HepG2 (cell line): ENCODE results near the gene C9orf43. TPM values are rescaled to one million over a fixed set of nuclear protein-coding genes. Genes with fewer than 3 reads are reported as not detected.

ENCODE experiments used
- ATAC-seq: fragments of 200-7000 bp; cut with Tn5 transposase; 3 replicates; pipeline ENCODE4 v1.9.1; 2020; ENCODE audit warnings: mild to moderate bottlenecking, moderate library complexity
- BruUV-seq: library from RNA; stranded (reverse); fragments of 400-500 nt; replicated peaks from 2 replicates; lab custom pipeline; 2021; lab: Mats Ljungman, UMichigan
- CTCF ChIA-PET: fragments of 300-600 bp; formaldehyde crosslinking; extraction: SDS; loops from one replicate; lab custom pipeline; 2021; ENCODE audit warnings: low total read pairs, inconsistent platforms, low intra/inter-chr PET ratio; lab: Yijun Ruan, JAX
- POLR2A ChIA-PET: fragments of 350-600 bp; sonication (Branson Sonifier 250); formaldehyde crosslinking; loops from one replicate; lab custom pipeline; 2020; ENCODE audit warnings: antibody characterized with exemption, inconsistent platforms; lab: Yijun Ruan, JAX
- DNase-seq: peaks from one replicate; pipeline ENCODE4 v3.0.0-alpha.2; 2015; ENCODE audit warnings: low spot score
- FAIRE-seq: peaks from 3 replicates; lab custom pipeline; 2011; peaks lifted over from hg19 to GRCh38; lab: Jason Lieb, UNC
- H2AFZ ChIP-seq: one replicate; pipeline ENCODE4 v1.6.1; 2011; ENCODE audit warnings: low read length, inconsistent platforms
- H3K27ac ChIP-seq: fragments of 300-600 bp; 3 replicates; pipeline ENCODE4 v1.8.0; 2011; ENCODE audit warnings: mixed run types, mild to moderate bottlenecking, mixed read lengths, low read length, inconsistent platforms; ENCODE audit not compliant: insufficient read depth; ENCODE audit errors: extremely low read length
- H3K27me3 ChIP-seq, 2 experiments: fragments of 200-600 bp in 1 of 2; 2 replicates in 1 of 2; 3 replicates in 1 of 2; pipeline versions ENCODE4 v1.6.0 to v1.8.0; 2011; ENCODE audit warnings: low read length in 2 of 2, mild to moderate bottlenecking in 2 of 2, moderate library complexity in 2 of 2, inconsistent platforms in 1 of 2; ENCODE audit not compliant: insufficient read depth in 2 of 2, control insufficient read depth in 1 of 2
- H3K36me3 ChIP-seq, 2 experiments: fragments of 200-600 bp in 1 of 2; replicated peaks in 1 of 2; 2 replicates in 1 of 2; 3 replicates in 1 of 2; pipeline versions ENCODE4 v1.5.1 to v1.8.0; 2011; ENCODE audit warnings: low read length in 2 of 2, inconsistent platforms in 1 of 2; ENCODE audit not compliant: insufficient read depth in 2 of 2, control insufficient read depth in 1 of 2
- H3K4me1 ChIP-seq: 2 replicates; pipeline ENCODE4 v1.5.1; 2012; ENCODE audit warnings: low read length, inconsistent platforms; ENCODE audit not compliant: insufficient read depth
- H3K4me2 ChIP-seq: 2 replicates; pipeline ENCODE4 v1.6.0; 2011; ENCODE audit warnings: low read depth, low read length, inconsistent platforms
- H3K4me3 ChIP-seq, 3 experiments: fragments of 200-600 bp in 1 of 3; sonication (generic), shearing (Covaris generic) in 1 of 3; replicated peaks in 1 of 3; 2 replicates each; pipeline ENCODE4 v1.5.1; 2011 to 2016; ENCODE audit warnings: low read length in 3 of 3, inconsistent platforms in 2 of 3, low read depth in 2 of 3, mild to moderate bottlenecking in 2 of 3, control low read depth in 1 of 3, mixed read lengths in 1 of 3; ENCODE audit not compliant: insufficient read depth in 1 of 3
- H3K79me2 ChIP-seq: one replicate; pipeline ENCODE4 v1.6.1; 2011; ENCODE audit warnings: low read length, inconsistent platforms; ENCODE audit not compliant: insufficient read depth
- H3K9ac ChIP-seq: 2 replicates; pipeline ENCODE4 v1.6.0; 2011; ENCODE audit warnings: mild to moderate bottlenecking, low read depth, low read length, inconsistent platforms; ENCODE audit not compliant: insufficient read depth
- H3K9me3 ChIP-seq: 2 replicates; pipeline ENCODE4 v1.5.1; 2012; ENCODE audit warnings: mild to moderate bottlenecking, low read length
- H4K20me1 ChIP-seq: 2 replicates; pipeline ENCODE4 v1.6.0; 2011; ENCODE audit warnings: inconsistent platforms, mild to moderate bottlenecking, low read length, moderate library complexity; ENCODE audit not compliant: insufficient read depth
- CREB1 ChIP-seq, 2 experiments: fragments of 450-650 bp in 1 of 2; IDR thresholded peaks; 2 replicates each; pipeline ENCODE4 v1.6.1; 2016 to 2017; ENCODE audit warnings: control low read depth in 1 of 2, mild to moderate bottlenecking in 1 of 2, missing compliant biosample characterization in 1 of 2, missing genetic modification characterization in 1 of 2
- FOXO4 ChIP-seq: sonication (generic); formaldehyde crosslinking; conservative IDR thresholded peaks from 2 replicates; pipeline ENCODE4 v1.8.1; 2023; ENCODE audit warnings: missing genetic modification reagents
- LBX2 ChIP-seq: sonication (generic); formaldehyde crosslinking; IDR thresholded peaks from 2 replicates; pipeline ENCODE4 v1.5.0; 2020; ENCODE audit warnings: missing genetic modification reagents, mild to moderate bottlenecking, borderline replicate concordance
- NFYB ChIP-seq: sonication (generic); formaldehyde crosslinking; IDR thresholded peaks from 2 replicates; pipeline ENCODE4 v1.4.0; 2020; ENCODE audit warnings: missing genetic modification reagents
- RERE ChIP-seq: IDR thresholded peaks from 2 replicates; pipeline ENCODE4 v1.6.1; 2016; ENCODE audit warnings: low read depth, missing genetic modification reagents, missing compliant biosample characterization
- SIX4 ChIP-seq: sonication (generic); formaldehyde crosslinking; IDR thresholded peaks from 2 replicates; pipeline ENCODE4 v1.4.0; 2020; ENCODE audit warnings: missing genetic modification reagents
- ZNF782 ChIP-seq: sonication (generic); formaldehyde crosslinking; IDR thresholded peaks from 2 replicates; pipeline ENCODE4 v1.4.0; 2020; ENCODE audit warnings: missing genetic modification reagents, mild to moderate bottlenecking, borderline replicate concordance
- in situ Hi-C: cut with HindIII; loops from 2 replicates; pipeline ENCODE4 v1.10.0; 2017; ENCODE audit warnings: low pct_unique_long_range_greater_than_20kb; ENCODE audit not compliant: extremely low pct_ligation_motif_present
- intact Hi-C: fragments of 100-400 bp; cut with micrococcal nuclease; formaldehyde crosslinking; loops from one replicate; pipeline ENCODE4 v1.10.0; 2022; ENCODE audit not compliant: unreplicated experiment
- polyA plus RNA-seq, 8 experiments: library from polyadenylated mRNA; depleted of rRNA in 3 of 8; stranded (reverse) in 7 of 8; unstranded in 1 of 8; fragments of >200 nt; fragmentation: Illumina TruSeq in 4 of 8; extraction: Trizol in 4 of 8; gene quantifications; 2 replicates each; pipeline versions ENCODE4 v1.2.1 to v1.2.3, GENCODE V29; 2011 to 2016; ENCODE audit warnings: low read depth in 4 of 8, missing spikeins in 1 of 8, mixed read lengths in 1 of 8; ENCODE audit not compliant: insufficient read depth in 1 of 8
- total RNA-seq, 5 experiments: library from RNA; depleted of rRNA; stranded (reverse); fragments of >200 nt; fragmentation: Illumina TruSeq; extraction: Trizol; gene quantifications; 2 replicates each; pipeline ENCODE4 v1.2.3, GENCODE V29; 2016; ENCODE audit warnings: low read depth in 1 of 5

Gene C9orf43
- total and polyA plus RNA-seq, 2 of the 13 experiments (the other 11 are each of a cell fraction or from before 2014, with no cell fraction given) = 0.24 to 0.31 TPM

- intact Hi-C loops (no loop called here), in situ Hi-C loops (no loop called here)
- no peak for TF ChIP-seq SIX4 (CRISPR knock-in tag)
- TF ChIP-seq RERE = no peak
- no peak for TF ChIP-seq FOXO4 (CRISPR knock-in tag)
- no peak for TF ChIP-seq CREB1 (IDR thresholded peaks at IDR 0.05)
- no peak for TF ChIP-seq CREB1 (CRISPR knock-in tag; IDR thresholded peaks at IDR 0.05)
- no peak for TF ChIP-seq LBX2
- TF ChIP-seq NFYB (CRISPR knock-in tag) = no peak
- no peak for TF ChIP-seq ZNF782 (CRISPR knock-in tag)
- H3K36me3 ChIP-seq = no peaks in the 10 kb centered on the region
- H4K20me1 ChIP-seq = no peaks in the 10 kb centered on the region
- FAIRE-seq (no peak), ATAC-seq (no peak), DNase-seq (no peak)
- no TSS peak for BruUV-seq
- H3K4me2 ChIP-seq = no peak overlapping the region
- no peak overlapping the region for H2AFZ ChIP-seq
- no peaks in the 10 kb centered on the region for H3K4me1 ChIP-seq
- POLR2A ChIA-PET = no interaction called here
- H3K4me3 ChIP-seq = no peak overlapping the region
- no peaks in the 10 kb centered on the region for H3K9me3 ChIP-seq
- peaks cover 3 to 4% of the 10 kb centered on the region in 2 experiments; a peak in 2 of 5 replicates for H3K27me3 ChIP-seq
- H3K27ac ChIP-seq = no peak overlapping the region
- CTCF ChIA-PET = no interaction called here
- no peak overlapping the region for H3K9ac ChIP-seq
- no peaks in the 10 kb centered on the region for H3K79me2 ChIP-seq
Measured at GRCh38 chr9:113431191-113431590, 20.6 kb downstream of the C9orf43 start.
